Fibroblast of the aortic adventitia (primary cell): Measurements from ENCODE around the gene KAZALD1. TPM values are rescaled to one million over a fixed set of nuclear protein-coding genes. Genes with fewer than 3 reads are reported as not detected.

Source experiments
- DNase-seq: peaks from one replicate; pipeline ENCODE4 v3.0.0-alpha.2; 2010; ENCODE audit warnings: low read depth
- H3K4me3 ChIP-seq: 2 replicates; pipeline ENCODE4 v1.5.1; 2011; ENCODE audit warnings: low read depth, mild to moderate bottlenecking, control low read depth, low read length, moderate library complexity
- CTCF ChIP-seq: IDR thresholded peaks from 2 replicates; pipeline ENCODE4 v1.5.1; 2011; ENCODE audit warnings: mild to moderate bottlenecking, low read length, control low read depth, inconsistent platforms; ENCODE audit not compliant: insufficient read depth
- total RNA-seq: library from RNA; depleted of rRNA; stranded (reverse); fragments of >200 nt; gene quantifications from 2 replicates; pipeline ENCODE4 v1.2.3, GENCODE V29; 2012; ENCODE audit warnings: low replicate concordance

Gene KAZALD1
- total RNA-seq, 1 donor: 62.4 TPM

GRCh38 chr10:101042118-101042517 is 19.7 kb upstream of the KAZALD1 start:
- H3K4me3 ChIP-seq: peak overlapping the region; percentile 68
- no peak for DNase-seq
- TF ChIP-seq CTCF: no peak

- peak overlapping the region; percentile 68 for H3K4me3 ChIP-seq
- DNase-seq: peak; percentile 96
- no peak for TF ChIP-seq CTCF
These were observed 19.0 kb upstream of the KAZALD1 start for GRCh38 chr10:101042667-101043362.

GRCh38 chr10:101043363-101043707 is 18.5 kb upstream of the KAZALD1 start:
- H3K4me3 ChIP-seq: peak overlapping the region; percentile 68
- DNase-seq: no peak
- no peak for TF ChIP-seq CTCF

- H3K4me3 ChIP-seq: no peak overlapping the region
- no peak for DNase-seq
- no peak for TF ChIP-seq CTCF
These were observed 17.7 kb upstream of the KAZALD1 start for GRCh38 chr10:101044117-101044516.

- no peak overlapping the region for H3K4me3 ChIP-seq
- TF ChIP-seq CTCF: no peak
- DNase-seq: no peak
These were observed 15.2 kb upstream of the KAZALD1 start for GRCh38 chr10:101046332-101047238.

GRCh38 chr10:101047268-101047667 is 14.5 kb upstream of the KAZALD1 start:
- DNase-seq: no peak
- no peak for TF ChIP-seq CTCF
- no peak overlapping the region for H3K4me3 ChIP-seq
